Activated CD8-positive, alpha-beta T cell treated with anti-CD3 and anti-CD28 coated beads, Interleukin-2, amount 10 ng/mL, durations not matched to agents 7 days and 5 days (primary cell): ENCODE measurements around the gene EFNA4. TPM values are rescaled to one million over a fixed set of nuclear protein-coding genes. Genes with fewer than 3 reads are reported as not detected.
A peak's percentile ranks its signal among the peaks of the same experiment; 100 is the strongest.

Source experiments
- ATAC-seq: fragments of 150-1000 bp; cut with Tn5 transposase; one replicate; pipeline ENCODE4 v1.10.0; 2021; ENCODE audit warnings: moderate library complexity
- CTCF ChIA-PET: fragments of 350-600 bp; sonication (Branson Sonifier 250); formaldehyde crosslinking; loops from one replicate; lab custom pipeline; 2021; ENCODE audit warnings: antibody characterized with exemption; lab: Charles Lee
- POLR2A ChIA-PET: fragments of 350-600 bp; sonication (Branson Sonifier 250); formaldehyde crosslinking; loops from one replicate; lab custom pipeline; 2021; ENCODE audit warnings: antibody characterized with exemption; lab: Charles Lee
- DNase-seq: peaks from one replicate; pipeline ENCODE4 v3.0.0-alpha.2; 2020
- H3K27ac Mint-ChIP-seq: one replicate; pipeline ENCODE4 v1.8.0; 2021; ENCODE audit warnings: mild to moderate bottlenecking, mixed read lengths
- H3K27me3 Mint-ChIP-seq: one replicate; pipeline ENCODE4 v1.8.0; 2021; ENCODE audit warnings: low read depth, mixed read lengths
- H3K36me3 Mint-ChIP-seq: one replicate; pipeline ENCODE4 v1.8.0; 2021; ENCODE audit warnings: low read depth, mixed read lengths
- H3K4me1 Mint-ChIP-seq: one replicate; pipeline ENCODE4 v1.8.0; 2021; ENCODE audit warnings: low read depth, mixed read lengths
- H3K4me3 Mint-ChIP-seq: one replicate; pipeline ENCODE4 v1.8.0; 2021; ENCODE audit warnings: mild to moderate bottlenecking, mixed read lengths
- H3K9me3 Mint-ChIP-seq: one replicate; pipeline ENCODE4 v1.8.0; 2022; ENCODE audit warnings: mixed read lengths; ENCODE audit not compliant: insufficient read depth
- total RNA-seq, 2 experiments: library from RNA; stranded (reverse); gene quantifications; one replicate each; pipeline ENCODE4 v1.2.3, GENCODE V29; 2021

Gene EFNA4
- total RNA-seq, 2 experiments from 2014 or later: 7.8 to 9.7 TPM

DNA sequence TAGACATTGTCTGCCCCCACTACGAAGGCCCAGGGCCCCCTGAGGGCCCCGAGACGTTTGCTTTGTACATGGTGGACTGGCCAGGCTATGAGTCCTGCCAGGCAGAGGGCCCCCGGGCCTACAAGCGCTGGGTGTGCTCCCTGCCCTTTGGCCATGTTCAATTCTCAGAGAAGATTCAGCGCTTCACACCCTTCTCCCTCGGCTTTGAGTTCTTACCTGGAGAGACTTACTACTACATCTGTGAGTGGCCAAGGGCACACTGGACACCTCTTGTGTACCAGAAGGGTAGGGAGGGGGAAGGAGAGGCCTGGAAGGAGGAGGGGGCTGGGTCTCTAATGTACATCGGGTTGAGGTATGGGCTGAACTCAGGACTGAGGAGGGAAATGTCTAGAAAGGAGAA lies 3.2 kb downstream of the EFNA4 start:
- H3K9me3 Mint-ChIP-seq: no peaks in the 10 kb centered on the region
- H3K36me3 Mint-ChIP-seq: peaks cover 13% of the 10 kb centered on the region
- ChIA-PET POLR2A (interaction anchor here (0.6 kb wide), 1 partner anchor 48 kb away, joined by 3 read pairs; no protein-coding TSS in a partner anchor), CTCF (interaction anchor here (0.9 to 10.4 kb wide), 5 partner anchors 10 to 106 kb away, joined by 3 to 201 read pairs (median 8); partner anchors contain the start of gene KRTCAP2)
- no peak overlapping the region for H3K4me3 Mint-ChIP-seq
- H3K27ac Mint-ChIP-seq: no peak overlapping the region
- H3K27me3 Mint-ChIP-seq: peaks cover 2% of the 10 kb centered on the region
- H3K4me1 Mint-ChIP-seq: peaks cover 47% of the 10 kb centered on the region
- no peak for ATAC-seq
- no peak for DNase-seq

DNA sequence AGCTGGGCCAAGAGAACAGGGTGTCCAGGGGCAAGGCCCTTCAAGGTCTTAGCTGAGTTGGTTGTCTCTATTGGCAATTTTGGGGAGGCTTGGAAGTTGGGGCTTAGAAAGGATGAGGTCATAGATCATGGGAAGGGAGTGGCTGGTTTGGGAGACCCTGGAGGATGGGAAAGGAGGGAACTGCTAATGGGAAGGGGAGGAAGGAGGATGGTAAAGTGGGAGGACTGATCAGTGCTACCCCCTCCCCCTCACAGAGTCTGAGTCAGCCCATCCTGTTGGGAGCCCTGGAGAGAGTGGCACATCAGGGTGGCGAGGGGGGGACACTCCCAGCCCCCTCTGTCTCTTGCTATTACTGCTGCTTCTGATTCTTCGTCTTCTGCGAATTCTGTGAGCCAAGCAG lies 5.1 kb downstream of the EFNA4 start:
- ATAC-seq: no peak
- Mint-ChIP-seq H3K4me3 (no peak overlapping the region), H3K36me3 (peaks cover 13% of the 10 kb centered on the region), H3K27ac (no peak overlapping the region), H3K9me3 (no peaks in the 10 kb centered on the region), H3K27me3 (peaks cover 7% of the 10 kb centered on the region), H3K4me1 (peaks cover 51% of the 10 kb centered on the region)
- DNase-seq: no peak
- ChIA-PET CTCF (interaction anchor here (0.8 to 10.4 kb wide), 4 partner anchors 16 to 104 kb away, joined by 3 to 112 read pairs (median 8); partner anchors contain the start of gene KRTCAP2), POLR2A (interaction anchor here (0.6 kb wide), 1 partner anchor 95 kb away, joined by 3 read pairs; no protein-coding TSS in a partner anchor)

- Mint-ChIP-seq H3K36me3 (peaks cover 13% of the 10 kb centered on the region), H3K9me3 (no peaks in the 10 kb centered on the region), H3K27me3 (peaks cover 7% of the 10 kb centered on the region), H3K27ac (no peak overlapping the region), H3K4me3 (no peak overlapping the region), H3K4me1 (peaks cover 54% of the 10 kb centered on the region)
- ChIA-PET CTCF (interaction anchor here (1.1 to 10.4 kb wide), 5 partner anchors 8 to 103 kb away, joined by 4 to 112 read pairs (median 7); partner anchors contain the start of gene KRTCAP2), POLR2A (no interaction called here)
- no peak for ATAC-seq
- no peak for DNase-seq
Measured at GRCh38 chr1:155069551-155070157, 6.1 kb downstream of the EFNA4 start.

- peak overlapping the region; percentile 15 for H3K4me3 Mint-ChIP-seq
- ATAC-seq: no peak
- H3K27ac Mint-ChIP-seq: no peak overlapping the region
- no peaks in the 10 kb centered on the region for H3K9me3 Mint-ChIP-seq
- ChIA-PET CTCF (interaction anchor here (0.6 to 10.4 kb wide), 8 partner anchors 9 to 103 kb away, joined by 3 to 112 read pairs (median 4); partner anchors contain the start of genes ADAM15 and KRTCAP2), POLR2A (interaction anchor here (0.5 kb wide), 1 partner anchor 11 kb away, joined by 3 read pairs; no protein-coding TSS in a partner anchor)
- peaks cover 54% of the 10 kb centered on the region for H3K4me1 Mint-ChIP-seq
- H3K36me3 Mint-ChIP-seq: peaks cover 13% of the 10 kb centered on the region
- H3K27me3 Mint-ChIP-seq: peaks cover 7% of the 10 kb centered on the region
- no peak for DNase-seq
Measured at GRCh38 chr1:155070158-155070621, 6.7 kb downstream of the EFNA4 start.

GRCh38 chr1:155070721-155071569 lies 7.4 kb downstream of the EFNA4 start:
- peaks cover 7% of the 10 kb centered on the region for H3K27me3 Mint-ChIP-seq
- peak; percentile 85 for DNase-seq
- H3K4me1 Mint-ChIP-seq: peaks cover 58% of the 10 kb centered on the region
- ChIA-PET CTCF (interaction anchor here (0.6 to 10.4 kb wide), 8 partner anchors 9 to 102 kb away, joined by 3 to 112 read pairs (median 4); partner anchors contain the start of genes ADAM15 and KRTCAP2), POLR2A (interaction anchor here (0.5 kb wide), 1 partner anchor 10 kb away, joined by 3 read pairs; no protein-coding TSS in a partner anchor)
- no peak overlapping the region for H3K27ac Mint-ChIP-seq
- ATAC-seq: peak; percentile 90
- H3K36me3 Mint-ChIP-seq: peaks cover 13% of the 10 kb centered on the region
- no peaks in the 10 kb centered on the region for H3K9me3 Mint-ChIP-seq
- H3K4me3 Mint-ChIP-seq: peak overlapping the region; percentile 15

- Mint-ChIP-seq H3K36me3 (peaks cover 9% of the 10 kb centered on the region), H3K27ac (no peak overlapping the region), H3K4me3 (no peak overlapping the region), H3K9me3 (no peaks in the 10 kb centered on the region), H3K4me1 (peaks cover 56% of the 10 kb centered on the region), H3K27me3 (peaks cover 7% of the 10 kb centered on the region)
- ATAC-seq (no peak), DNase-seq (no peak)
- ChIA-PET CTCF (interaction anchor here (0.7 to 10.4 kb wide), 4 partner anchors 10 to 21 kb away, joined by 4 to 112 read pairs (median 12); partner anchors contain the start of gene ADAM15), POLR2A (interaction anchor here (0.8 to 1.5 kb wide), 2 partner anchors 13 to 102 kb away, joined by 4 read pairs; partner anchors contain the start of gene KRTCAP2)
Measured at GRCh38 chr1:155071701-155072100, 8.2 kb downstream of the EFNA4 start.

- CTCF ChIA-PET: interaction anchor here (1.1 to 10.4 kb wide), 6 partner anchors 11 to 100 kb away, joined by 3 to 112 read pairs (median 6); partner anchors contain the start of genes ADAM15 and KRTCAP2
- DNase-seq (no peak), ATAC-seq (no peak)
- Mint-ChIP-seq H3K36me3 (peaks cover 4% of the 10 kb centered on the region), H3K27ac (peak overlapping the region; percentile 76), H3K27me3 (peaks cover 9% of the 10 kb centered on the region), H3K9me3 (no peaks in the 10 kb centered on the region), H3K4me1 (peaks cover 63% of the 10 kb centered on the region), H3K4me3 (no peak overlapping the region)
- POLR2A ChIA-PET: interaction anchor here (0.8 to 1.5 kb wide), 2 partner anchors 12 to 101 kb away, joined by 4 read pairs; partner anchors contain the start of gene KRTCAP2
Measured at GRCh38 chr1:155072531-155073289, 9.2 kb downstream of the EFNA4 start.

DNA sequence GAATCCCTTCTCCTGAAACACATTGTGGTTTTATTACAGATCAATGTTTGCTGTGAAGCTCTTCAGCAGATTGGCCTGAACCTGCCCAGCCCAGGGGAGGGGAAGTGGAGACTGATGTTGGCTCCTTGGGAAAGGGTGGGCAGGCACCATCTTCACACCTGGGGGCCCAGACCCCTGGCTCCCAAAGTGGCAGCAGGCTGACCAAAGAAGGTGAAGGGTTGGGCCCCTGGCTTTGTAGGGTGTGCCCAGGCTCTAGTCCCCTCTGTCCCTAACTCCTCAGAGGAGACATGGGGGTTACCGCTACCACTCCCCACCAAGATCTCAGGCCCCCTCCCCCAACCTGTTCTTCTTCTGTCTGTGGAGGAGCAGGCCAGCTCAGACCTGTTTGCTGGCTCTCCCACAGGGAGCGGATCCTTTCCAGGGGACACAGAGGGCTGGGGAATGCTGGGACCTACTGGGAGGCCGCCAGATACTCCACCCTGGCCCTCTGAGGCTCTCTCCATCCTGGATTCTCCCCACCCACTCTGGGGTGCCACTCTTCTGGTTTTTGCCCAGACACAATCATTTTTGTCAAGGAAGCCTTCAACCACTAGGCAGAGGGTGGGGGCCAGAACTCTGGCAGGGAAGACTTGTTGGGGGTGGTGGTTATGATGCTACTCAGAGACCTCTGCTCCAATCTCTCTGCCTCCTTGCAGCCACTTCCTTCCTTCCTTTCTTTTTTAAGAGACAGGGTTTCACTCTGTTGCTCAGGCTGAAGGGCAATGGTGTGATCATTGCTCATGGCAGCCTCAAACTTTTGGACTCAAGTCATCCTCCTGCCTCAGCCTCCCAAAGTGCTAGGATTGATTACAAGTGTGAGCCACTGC lies 10.1 kb downstream of the EFNA4 start:
- ChIA-PET POLR2A (no interaction called here), CTCF (interaction anchor here (0.8 to 10.4 kb wide), 8 partner anchors 9 to 99 kb away, joined by 3 to 112 read pairs (median 11); partner anchors contain the start of genes EFNA4 and KRTCAP2)
- DNase-seq (peak; percentile 64), ATAC-seq (peak; percentile 32)
- H3K27me3 Mint-ChIP-seq: peaks cover 13% of the 10 kb centered on the region
- H3K36me3 Mint-ChIP-seq: peaks cover 2% of the 10 kb centered on the region
- H3K4me3 Mint-ChIP-seq: peak overlapping the region; percentile 17
- H3K27ac Mint-ChIP-seq: peak overlapping the region; percentile 76
- H3K4me1 Mint-ChIP-seq: peaks cover 72% of the 10 kb centered on the region
- H3K9me3 Mint-ChIP-seq: no peaks in the 10 kb centered on the region

DNA sequence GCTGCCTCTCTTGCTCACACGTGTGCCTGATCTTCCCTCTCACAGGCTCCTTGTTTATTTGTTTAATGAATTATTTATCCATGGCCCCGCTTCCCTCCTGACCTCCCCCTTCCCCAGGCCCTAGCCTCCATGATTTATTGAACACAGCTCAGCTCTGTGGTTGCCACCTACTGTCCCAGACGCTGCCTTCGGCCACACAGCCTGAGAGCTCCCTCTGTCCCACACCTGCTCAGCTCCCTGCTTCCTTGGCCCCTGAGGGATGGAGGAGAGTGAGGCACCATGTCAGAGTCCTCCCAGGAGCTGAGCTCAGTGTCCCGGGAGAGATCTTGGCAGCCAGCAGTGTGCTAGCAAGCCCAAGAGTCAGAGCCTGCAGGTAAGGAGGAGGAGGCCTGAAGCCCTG lies 12.0 kb downstream of the EFNA4 start:
- no peaks in the 10 kb centered on the region for H3K9me3 Mint-ChIP-seq
- no peak for DNase-seq
- H3K36me3 Mint-ChIP-seq: peaks cover 3% of the 10 kb centered on the region
- ATAC-seq: no peak
- CTCF ChIA-PET: interaction anchor here (1.8 to 10.4 kb wide), 7 partner anchors 9 to 97 kb away, joined by 8 to 112 read pairs (median 16); partner anchors contain the start of genes ADAM15, EFNA4 and KRTCAP2
- H3K4me1 Mint-ChIP-seq: peaks cover 79% of the 10 kb centered on the region
- H3K27me3 Mint-ChIP-seq: peaks cover 23% of the 10 kb centered on the region
- H3K27ac Mint-ChIP-seq: no peak overlapping the region
- POLR2A ChIA-PET: interaction anchor here (1.4 kb wide), 1 partner anchor 97 kb away, joined by 3 read pairs; no protein-coding TSS in a partner anchor
- no peak overlapping the region for H3K4me3 Mint-ChIP-seq

DNA sequence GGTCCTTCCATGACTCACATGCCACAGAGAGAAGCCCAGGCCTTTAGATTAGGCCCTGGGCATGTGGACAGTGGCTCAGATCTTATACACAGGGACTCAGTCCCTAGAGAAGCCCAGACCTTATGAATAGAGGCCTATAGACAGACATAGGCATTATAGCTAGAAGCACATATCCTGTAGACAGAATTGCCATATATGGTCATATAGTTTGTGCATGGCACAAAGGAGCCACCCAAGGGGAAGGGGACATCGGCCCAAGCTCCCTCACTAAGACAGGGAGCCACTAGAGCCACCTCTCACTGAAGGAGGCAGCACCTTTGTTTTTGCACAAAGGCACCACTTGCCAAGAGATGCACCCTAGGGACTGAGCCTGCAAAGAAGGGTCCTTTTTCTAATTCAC lies 12.8 kb downstream of the EFNA4 start:
- Mint-ChIP-seq H3K4me3 (no peak overlapping the region), H3K27ac (no peak overlapping the region), H3K27me3 (peaks cover 28% of the 10 kb centered on the region), H3K36me3 (peaks cover 3% of the 10 kb centered on the region), H3K4me1 (peaks cover 78% of the 10 kb centered on the region), H3K9me3 (no peaks in the 10 kb centered on the region)
- ChIA-PET POLR2A (no interaction called here), CTCF (interaction anchor here (1.2 to 10.4 kb wide), 7 partner anchors 8 to 97 kb away, joined by 3 to 112 read pairs (median 16); partner anchors contain the start of genes EFNA4 and KRTCAP2)
- DNase-seq (no peak), ATAC-seq (no peak)
